ENCODE results near the gene IL1RAPL1. TPM values are rescaled to one million over a fixed set of nuclear protein-coding genes. Genes with fewer than 3 reads are reported as not detected.
A peak's percentile ranks its signal among the peaks of the same experiment; 100 is the strongest.

The IL1RAPL1 gene
- total RNA-seq, 4 donors from 2014 or later = 0.42 to 0.99 (median 0.46) TPM

DNA sequence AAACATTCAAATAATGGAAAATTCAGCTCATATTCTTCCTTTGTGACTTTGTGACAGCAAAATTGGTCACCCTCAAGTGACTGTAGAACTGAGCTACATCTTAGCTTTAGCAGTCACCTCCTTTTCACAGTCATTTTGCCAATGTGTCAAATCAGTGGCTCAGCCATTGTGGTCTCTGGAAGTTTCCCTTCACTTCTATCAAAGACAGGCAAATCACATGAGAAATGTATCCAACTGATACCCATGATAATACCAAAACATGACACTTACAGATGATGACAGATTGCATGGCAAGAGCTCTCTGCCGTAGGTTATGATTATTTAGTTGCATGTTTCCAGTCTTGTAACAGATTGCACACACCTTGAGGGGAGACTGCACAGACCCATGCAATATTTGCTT lies 1078.3 kb downstream of the IL1RAPL1 start:
- no peaks in the 10 kb centered on the region for H3K9me3 ChIP-seq
- no peak overlapping the region for H3K4me3 ChIP-seq
- H3K27ac ChIP-seq (replicated peaks in 1 of 4) = peak overlapping the region in 2 of 4 donors; percentile 31 to 36
- no peaks in the 10 kb centered on the region for H3K36me3 ChIP-seq
- intact Hi-C loops (cut with DNase I) = no loop called here
- H3K27me3 ChIP-seq = no peaks in the 10 kb centered on the region
- peaks cover 0 to 24% (median 16%) of the 10 kb centered on the region in 4 donors for H3K4me1 ChIP-seq
- DNase-seq (ENCODE audit: extremely low spot score) = no peak
- TF ChIP-seq POLR2A (IDR thresholded peaks at IDR 0.05; ENCODE audit: low read depth) (no peak), POLR2AphosphoS5 (IDR thresholded peaks at IDR 0.05) (no peak), EP300 (IDR thresholded peaks at IDR 0.05) (no peak)
- TF ChIP-seq, protein P1, sequence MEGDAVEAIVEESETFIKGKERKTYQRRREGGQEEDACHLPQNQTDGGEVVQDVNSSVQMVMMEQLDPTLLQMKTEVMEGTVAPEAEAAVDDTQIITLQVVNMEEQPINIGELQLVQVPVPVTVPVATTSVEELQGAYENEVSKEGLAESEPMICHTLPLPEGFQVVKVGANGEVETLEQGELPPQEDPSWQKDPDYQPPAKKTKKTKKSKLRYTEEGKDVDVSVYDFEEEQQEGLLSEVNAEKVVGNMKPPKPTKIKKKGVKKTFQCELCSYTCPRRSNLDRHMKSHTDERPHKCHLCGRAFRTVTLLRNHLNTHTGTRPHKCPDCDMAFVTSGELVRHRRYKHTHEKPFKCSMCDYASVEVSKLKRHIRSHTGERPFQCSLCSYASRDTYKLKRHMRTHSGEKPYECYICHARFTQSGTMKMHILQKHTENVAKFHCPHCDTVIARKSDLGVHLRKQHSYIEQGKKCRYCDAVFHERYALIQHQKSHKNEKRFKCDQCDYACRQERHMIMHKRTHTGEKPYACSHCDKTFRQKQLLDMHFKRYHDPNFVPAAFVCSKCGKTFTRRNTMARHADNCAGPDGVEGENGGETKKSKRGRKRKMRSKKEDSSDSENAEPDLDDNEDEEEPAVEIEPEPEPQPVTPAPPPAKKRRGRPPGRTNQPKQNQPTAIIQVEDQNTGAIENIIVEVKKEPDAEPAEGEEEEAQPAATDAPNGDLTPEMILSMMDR (IDR thresholded peaks at IDR 0.05) = no peak
- 72% methylated on average over 1 of the region's 1 CpG for WGBS

GRCh38 chrX:29666366-29666765 lies 1079.1 kb downstream of the IL1RAPL1 start:
- TF ChIP-seq, protein P1 (IDR thresholded peaks at IDR 0.05) = no peak
- TF ChIP-seq POLR2AphosphoS5 (IDR thresholded peaks at IDR 0.05) (no peak), POLR2A (IDR thresholded peaks at IDR 0.05; ENCODE audit: low read depth) (no peak), EP300 (IDR thresholded peaks at IDR 0.05) (no peak)
- intact Hi-C loops (cut with DNase I) = no loop called here

GRCh38 chrX:29671421-29671820 lies 1084.2 kb downstream of the IL1RAPL1 start:
- 75% methylated on average over 5 of the region's 5 CpGs for WGBS
- Histone ChIP-seq H3K27ac (replicated peaks in 1 of 4) (no peak overlapping the region), H3K36me3 (no peaks in the 10 kb centered on the region), H3K4me1 (no peaks in the 10 kb centered on the region), H3K27me3 (no peaks in the 10 kb centered on the region), H3K9me3 (no peaks in the 10 kb centered on the region), H3K4me3 (no peak overlapping the region)
- no peak for DNase-seq (ENCODE audit: extremely low spot score)
- TF ChIP-seq POLR2AphosphoS5 (IDR thresholded peaks at IDR 0.05) = no peak
- no peak for TF ChIP-seq POLR2A (IDR thresholded peaks at IDR 0.05; ENCODE audit: low read depth)
- TF ChIP-seq, protein P1 (IDR thresholded peaks at IDR 0.05) = no peak
- no peak for TF ChIP-seq EP300 (IDR thresholded peaks at IDR 0.05)
- intact Hi-C loops (cut with DNase I) = no loop called here

More at GRCh38 chrX:29666366-29666765, 1079.1 kb downstream of the IL1RAPL1 start:
- Histone ChIP-seq H3K4me1 (peaks cover 0 to 22% (median 15%) of the 10 kb centered on the region in 4 donors), H3K27me3 (no peaks in the 10 kb centered on the region), H3K9me3 (no peaks in the 10 kb centered on the region), H3K4me3 (no peak overlapping the region), H3K36me3 (no peaks in the 10 kb centered on the region), H3K27ac (replicated peaks in 1 of 4) (no peak overlapping the region)
- 80% methylated on average over 5 of the region's 5 CpGs for WGBS
- DNase-seq (ENCODE audit: extremely low spot score) = no peak

GRCh38 chrX:29687687-29688086 lies 1100.4 kb downstream of the IL1RAPL1 start:
- no peaks in the 10 kb centered on the region for H3K9me3 ChIP-seq
- intact Hi-C loops (cut with DNase I) = no loop called here
- no peak for TF ChIP-seq EP300 (IDR thresholded peaks at IDR 0.05)
- TF ChIP-seq, protein P1 (IDR thresholded peaks at IDR 0.05) = peak in 1 of 3 experiments; percentile 19
- no peak for DNase-seq (ENCODE audit: extremely low spot score)
- no peaks in the 10 kb centered on the region for H3K27me3 ChIP-seq
- peaks cover 0 to 11% (median 0%) of the 10 kb centered on the region in 4 donors for H3K4me1 ChIP-seq
- H3K4me3 ChIP-seq = no peak overlapping the region
- H3K27ac ChIP-seq (replicated peaks in 1 of 4) = no peak overlapping the region
- no peaks in the 10 kb centered on the region for H3K36me3 ChIP-seq

DNA sequence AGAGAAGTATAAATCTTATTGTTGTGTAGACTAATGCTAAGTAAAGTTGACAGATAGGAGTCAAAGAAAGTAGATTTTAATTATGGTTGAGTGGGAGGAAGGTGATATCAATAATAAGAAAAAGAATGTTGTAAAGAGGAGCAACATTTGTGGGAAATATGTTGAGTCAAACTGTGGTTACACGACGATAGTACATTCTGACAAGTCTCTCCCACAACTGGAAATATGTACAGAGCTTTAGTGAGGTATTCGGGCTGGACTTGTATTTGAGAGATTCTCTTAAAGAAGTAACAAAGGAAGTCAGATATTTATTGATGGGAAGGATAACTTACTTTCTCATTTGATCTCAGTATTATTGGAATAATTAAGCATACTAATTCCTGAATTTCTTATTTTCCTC lies 1102.8 kb downstream of the IL1RAPL1 start:
- no peak for DNase-seq (ENCODE audit: extremely low spot score)
- Histone ChIP-seq H3K27me3 (no peaks in the 10 kb centered on the region), H3K4me1 (peaks cover 0 to 11% (median 0%) of the 10 kb centered on the region in 4 donors), H3K36me3 (no peaks in the 10 kb centered on the region), H3K4me3 (no peak overlapping the region), H3K9me3 (no peaks in the 10 kb centered on the region), H3K27ac (replicated peaks in 1 of 4) (no peak overlapping the region)
- intact Hi-C loops (cut with DNase I) = no loop called here
- TF ChIP-seq EP300 (IDR thresholded peaks at IDR 0.05) (no peak), POLR2AphosphoS5 (IDR thresholded peaks at IDR 0.05) (no peak), POLR2A (IDR thresholded peaks at IDR 0.05; ENCODE audit: low read depth) (no peak)
- TF ChIP-seq, protein P1 (IDR thresholded peaks at IDR 0.05) = no peak
- WGBS = 63% methylated on average over 3 of the region's 3 CpGs

Measured in esophagus muscularis mucosa (tissue), 4 donors.